CD4-positive, alpha-beta T cell (primary cell): ENCODE results near the gene KCTD14. TPM values are rescaled to one million over a fixed set of nuclear protein-coding genes. Genes with fewer than 3 reads are reported as not detected.

ENCODE experiments used
- ATAC-seq: fragments of 200-7000 bp; cut with Tn5 transposase; one replicate; pipeline ENCODE4 v1.10.0; 2022; ENCODE audit warnings: mild to moderate bottlenecking; ENCODE audit not compliant: poor library complexity
- CTCF ChIA-PET: fragments of 350-600 bp; sonication (Branson Sonifier 250); formaldehyde crosslinking; loops from one replicate; lab custom pipeline; 2021; ENCODE audit warnings: antibody characterized with exemption, inconsistent platforms; lab: Charles Lee
- POLR2A ChIA-PET: fragments of 350-600 bp; sonication (Branson Sonifier 250); formaldehyde crosslinking; loops from one replicate; lab custom pipeline; 2021; ENCODE audit warnings: antibody characterized with exemption, inconsistent platforms; lab: Charles Lee
- DNase-seq, 14 experiments: peaks; one replicate each; pipeline ENCODE4 v3.0.0-alpha.2; 2013 to 2020; ENCODE audit warnings: mixed read lengths in 2 of 14
- H3K27ac ChIP-seq, 2 donors: one replicate each; pipeline versions ENCODE4 v1.5.1 to v1.7.0; 2013; ENCODE audit warnings: low read length in 2 of 2, low read depth in 1 of 2, mild to moderate bottlenecking in 1 of 2
- H3K27me3 ChIP-seq, 2 experiments: 1 replicate in 1 of 2; 2 replicates in 1 of 2; pipeline versions ENCODE4 v1.6.1 to v1.7.0; 2013; ENCODE audit warnings: low read length in 2 of 2, control low read depth in 1 of 2, mild to moderate bottlenecking in 1 of 2, moderate library complexity in 1 of 2; ENCODE audit not compliant: insufficient read depth in 2 of 2, control insufficient read depth in 1 of 2
- H3K36me3 ChIP-seq: one replicate; pipeline ENCODE4 v1.6.1; 2013; ENCODE audit warnings: low read length, control low read depth; ENCODE audit not compliant: insufficient read depth
- H3K4me1 ChIP-seq: one replicate; pipeline ENCODE4 v1.6.1; 2013; ENCODE audit warnings: low read length, control low read depth; ENCODE audit not compliant: insufficient read depth
- H3K4me3 ChIP-seq: one replicate; pipeline ENCODE4 v1.5.1; 2013; ENCODE audit warnings: mild to moderate bottlenecking, low read length, moderate library complexity
- H3K9me3 ChIP-seq, 2 experiments: 1 replicate in 1 of 2; 2 replicates in 1 of 2; pipeline versions ENCODE4 v1.6.1 to v1.7.0; 2013; ENCODE audit warnings: low read length in 2 of 2, mild to moderate bottlenecking in 2 of 2, control low read depth in 1 of 2, moderate library complexity in 1 of 2; ENCODE audit not compliant: control insufficient read depth in 1 of 2, insufficient read depth in 1 of 2
- H3K27ac Mint-ChIP-seq: one replicate; pipeline ENCODE4 v1.8.0; 2020; ENCODE audit warnings: mixed read lengths
- H3K27me3 Mint-ChIP-seq: one replicate; pipeline ENCODE4 v1.8.0; 2021; ENCODE audit warnings: mixed read lengths
- H3K36me3 Mint-ChIP-seq: one replicate; pipeline ENCODE4 v1.8.0; 2021; ENCODE audit warnings: low read depth, mixed read lengths
- H3K4me1 Mint-ChIP-seq: one replicate; pipeline ENCODE4 v1.8.0; 2021; ENCODE audit warnings: low read depth, mixed read lengths
- H3K4me3 Mint-ChIP-seq: one replicate; pipeline ENCODE4 v1.8.0; 2020; ENCODE audit warnings: mild to moderate bottlenecking, mixed read lengths
- H3K9me3 Mint-ChIP-seq: one replicate; pipeline ENCODE4 v1.8.0; 2020; ENCODE audit warnings: mixed read lengths
- intact Hi-C, 2 experiments: fragments of 100-400 bp; cut with DNase I in 1 of 2; cut with micrococcal nuclease in 1 of 2; formaldehyde crosslinking; loops; one replicate each; pipeline versions ENCODE4 v1.15.1 to v1.9.0; 2023 to 2025; cut with DNase I, micrococcal nuclease
- total RNA-seq, 174 experiments: library from RNA in 2 of 174; stranded (reverse) in 2 of 174; gene quantifications; one replicate each; pipeline ENCODE4 v1.2.3 and lab custom pipeline; 2021 to 2026
- TF ChIP-seq, protein P1 (sequence below): fragments of 200-600 bp; IDR thresholded peaks from one replicate; pipeline ENCODE4 v1.8.0; 2022; ENCODE audit warnings: antibody characterized with exemption, mild to moderate bottlenecking

KCTD14 gene
- total RNA-seq, 2 experiments from 2014 or later: 0.34 TPM; not detected in 1

DNA sequence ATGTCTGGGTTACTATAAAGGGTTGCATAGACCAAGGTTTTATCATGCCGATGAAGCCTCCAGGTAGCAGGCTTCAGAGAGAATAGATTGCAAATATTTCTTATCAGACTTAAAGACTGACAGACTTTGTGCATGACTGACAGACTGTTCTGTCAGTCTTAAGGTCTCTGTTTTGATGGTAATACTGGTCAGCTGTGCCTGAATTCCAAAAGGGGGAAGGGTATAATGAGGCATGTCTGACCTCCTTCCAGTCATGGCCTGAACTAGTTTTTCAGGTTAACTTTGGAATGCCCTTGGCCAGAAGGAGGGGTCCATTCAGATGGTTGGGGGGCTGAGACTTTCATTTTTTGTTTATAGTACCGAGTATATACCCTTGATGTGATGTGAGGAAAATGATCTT is 4.7 kb upstream of the KCTD14 start:
- Mint-ChIP-seq H3K4me1 (no peaks in the 10 kb centered on the region), H3K4me3 (no peak overlapping the region), H3K27ac (no peak overlapping the region), H3K9me3 (no peaks in the 10 kb centered on the region), H3K27me3 (peaks cover 8% of the 10 kb centered on the region), H3K36me3 (no peaks in the 10 kb centered on the region)
- Histone ChIP-seq H3K36me3 (no peaks in the 10 kb centered on the region), H3K27ac (no peak overlapping the region), H3K4me3 (no peak overlapping the region), H3K27me3 (peaks cover 4% of the 10 kb centered on the region in 2 experiments), H3K4me1 (peaks cover 3% of the 10 kb centered on the region), H3K9me3 (no peaks in the 10 kb centered on the region)
- TF ChIP-seq, protein P1, sequence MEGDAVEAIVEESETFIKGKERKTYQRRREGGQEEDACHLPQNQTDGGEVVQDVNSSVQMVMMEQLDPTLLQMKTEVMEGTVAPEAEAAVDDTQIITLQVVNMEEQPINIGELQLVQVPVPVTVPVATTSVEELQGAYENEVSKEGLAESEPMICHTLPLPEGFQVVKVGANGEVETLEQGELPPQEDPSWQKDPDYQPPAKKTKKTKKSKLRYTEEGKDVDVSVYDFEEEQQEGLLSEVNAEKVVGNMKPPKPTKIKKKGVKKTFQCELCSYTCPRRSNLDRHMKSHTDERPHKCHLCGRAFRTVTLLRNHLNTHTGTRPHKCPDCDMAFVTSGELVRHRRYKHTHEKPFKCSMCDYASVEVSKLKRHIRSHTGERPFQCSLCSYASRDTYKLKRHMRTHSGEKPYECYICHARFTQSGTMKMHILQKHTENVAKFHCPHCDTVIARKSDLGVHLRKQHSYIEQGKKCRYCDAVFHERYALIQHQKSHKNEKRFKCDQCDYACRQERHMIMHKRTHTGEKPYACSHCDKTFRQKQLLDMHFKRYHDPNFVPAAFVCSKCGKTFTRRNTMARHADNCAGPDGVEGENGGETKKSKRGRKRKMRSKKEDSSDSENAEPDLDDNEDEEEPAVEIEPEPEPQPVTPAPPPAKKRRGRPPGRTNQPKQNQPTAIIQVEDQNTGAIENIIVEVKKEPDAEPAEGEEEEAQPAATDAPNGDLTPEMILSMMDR: no peak
- DNase-seq: no peak
- intact Hi-C loops: no loop called here
- CTCF ChIA-PET: no interaction called here
- no peak for ATAC-seq
- POLR2A ChIA-PET: no interaction called here

DNA sequence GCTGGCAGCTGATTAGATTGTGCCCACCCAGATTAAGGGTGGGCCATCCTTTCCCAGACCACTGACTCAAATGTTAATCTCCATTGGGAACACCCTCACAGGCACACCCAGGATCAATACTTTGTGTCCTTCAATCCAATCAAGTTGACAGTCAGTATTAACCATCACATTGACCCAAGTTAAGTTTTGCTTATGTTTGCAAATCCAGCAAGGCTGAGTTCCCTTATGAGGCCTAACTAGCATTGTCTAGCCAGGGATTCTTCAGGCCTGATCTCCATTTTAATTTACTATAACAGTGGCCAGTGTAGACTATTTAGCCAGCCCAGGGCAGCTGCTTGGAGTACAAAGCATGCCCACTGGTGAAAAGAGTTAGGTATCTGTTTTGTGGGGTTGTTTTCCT is 2.3 kb upstream of the KCTD14 start:
- Mint-ChIP-seq H3K36me3 (no peaks in the 10 kb centered on the region), H3K27me3 (peaks cover 21% of the 10 kb centered on the region), H3K4me1 (no peaks in the 10 kb centered on the region), H3K9me3 (no peaks in the 10 kb centered on the region), H3K27ac (no peak overlapping the region), H3K4me3 (no peak overlapping the region)
- peaks cover 0 to 4% of the 10 kb centered on the region in 2 experiments for H3K9me3 ChIP-seq
- intact Hi-C loops: no loop called here
- ChIA-PET POLR2A (no interaction called here), CTCF (no interaction called here)
- ATAC-seq: no peak
- peaks cover 4% of the 10 kb centered on the region for H3K4me1 ChIP-seq
- TF ChIP-seq, protein P1: no peak
- DNase-seq: no peak
- H3K27ac ChIP-seq: no peak overlapping the region
- peaks cover 10 to 16% of the 10 kb centered on the region in 2 experiments for H3K27me3 ChIP-seq
- H3K4me3 ChIP-seq: no peak overlapping the region
- H3K36me3 ChIP-seq: no peaks in the 10 kb centered on the region

DNA sequence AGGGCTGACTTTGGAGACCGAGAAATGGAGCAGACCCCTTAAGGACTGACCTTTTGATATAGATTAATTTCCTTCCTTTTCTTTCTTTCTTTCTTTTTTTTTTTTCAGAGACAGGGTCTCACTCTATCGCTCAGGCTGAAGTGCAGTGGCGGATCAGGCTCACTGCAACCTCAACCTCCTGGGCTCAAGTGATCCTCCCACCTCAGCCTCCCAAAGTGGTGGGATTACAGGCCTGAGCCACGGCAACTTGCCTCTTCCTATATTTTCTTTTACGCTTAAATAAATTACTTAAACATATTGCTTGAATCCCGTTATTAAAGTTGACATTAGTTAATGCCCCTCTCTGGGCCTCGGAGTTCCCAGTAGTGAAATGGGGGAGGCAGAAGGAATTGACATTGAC is 350 bp upstream of the KCTD14 start:
- H3K9me3 ChIP-seq: peaks cover 0 to 4% of the 10 kb centered on the region in 2 experiments
- no peak overlapping the region for H3K4me3 ChIP-seq
- Mint-ChIP-seq H3K27me3 (peaks cover 27% of the 10 kb centered on the region), H3K9me3 (no peaks in the 10 kb centered on the region), H3K4me1 (no peaks in the 10 kb centered on the region), H3K4me3 (no peak overlapping the region), H3K27ac (no peak overlapping the region), H3K36me3 (no peaks in the 10 kb centered on the region)
- H3K27me3 ChIP-seq: peaks cover 10 to 16% of the 10 kb centered on the region in 2 experiments
- TF ChIP-seq, protein P1: no peak
- no peaks in the 10 kb centered on the region for H3K36me3 ChIP-seq
- ChIA-PET POLR2A (no interaction called here), CTCF (no interaction called here)
- H3K4me1 ChIP-seq: peaks cover 4% of the 10 kb centered on the region
- ATAC-seq: no peak
- DNase-seq: no peak
- intact Hi-C loops: no loop called here
- H3K27ac ChIP-seq: no peak overlapping the region
